ENCODE data around the gene S100A4. TPM values are rescaled to one million over a fixed set of nuclear protein-coding genes. Genes with fewer than 3 reads are reported as not detected.

Gene S100A4
- total RNA-seq, 1 experiment from 2014 or later: 384 TPM

GRCh38 chr1:153510984-153511410 is 34.6 kb downstream of the S100A4 start:
- peaks cover 34 to 91% of the 10 kb centered on the region in 2 experiments for H3K4me1 ChIP-seq (ENCODE audit: control insufficient read depth in 1 of 2, insufficient read depth in 2 of 2, low read length in 2 of 2)
- POLR2A ChIA-PET: interaction anchor here (0.9 to 1.5 kb wide), 5 partner anchors 55 to 117 kb away, joined by 3 to 8 read pairs (median 3); partner anchors contain the start of genes S100A1 and S100A14
- no peaks in the 10 kb centered on the region for H3K79me2 ChIP-seq (ENCODE audit: insufficient read depth, low read length)
- no peak overlapping the region for H3K4me2 ChIP-seq (ENCODE audit: low read length)
- RAD21 ChIA-PET (ENCODE audit: low non-redundant PET in 1 of 2, low total read pairs in 2 of 2, uncharacterized antibody in 2 of 2, unreplicated experiment in 2 of 2): interaction anchor here (0.6 to 1.7 kb wide), 4 partner anchors 55 to 116 kb away, joined by 3 to 9 read pairs (median 4); partner anchors contain the start of gene S100A13 (in 1 of the 2)
- peak overlapping the region; percentile 45 for H3K9ac ChIP-seq (ENCODE audit: low read length)
- no peaks in the 10 kb centered on the region for H4K20me1 ChIP-seq (ENCODE audit: insufficient read depth)
- TF ChIP-seq EZH2 (IDR thresholded peaks at IDR 0.05) (no peak), ZNF274 (IDR thresholded peaks at IDR 0.05; ENCODE audit: low read depth, low read length) (no peak), SP1 (IDR thresholded peaks at IDR 0.05; ENCODE audit: low read depth) (no peak), SIN3A (IDR thresholded peaks at IDR 0.05; ENCODE audit: low read depth) (no peak), CBX3 (IDR thresholded peaks at IDR 0.05; ENCODE audit: low read depth) (no peak; the same call in none of the 2 replicates), REST (IDR thresholded peaks at IDR 0.05; ENCODE audit: low read depth) (no peak), EGR1 (IDR thresholded peaks at IDR 0.05; ENCODE audit: low read depth) (no peak), POLR2A (IDR thresholded peaks at IDR 0.05; ENCODE audit: borderline replicate concordance, extremely low read depth, insufficient read depth, insufficient read length) (no peak), CTCF (IDR thresholded peaks at IDR 0.05 in 2 of 3, conservative IDR thresholded peaks at IDR 0.05 in 1 of 3; ENCODE audit: borderline replicate concordance in 1 of 3, insufficient read depth in 1 of 3, low read depth in 2 of 3, low read length in 2 of 3) (peak; percentile 90 to 95 (median 92)), YY1 (IDR thresholded peaks at IDR 0.05; ENCODE audit: extremely low read depth, insufficient replicate concordance, low read depth, low read length) (peak; percentile 24), RAD21 (IDR thresholded peaks at IDR 0.05; ENCODE audit: low read depth) (peak; percentile 100), FOSL1 (IDR thresholded peaks at IDR 0.05; ENCODE audit: low read depth) (no peak), POLR2AphosphoS5 (IDR thresholded peaks at IDR 0.05; ENCODE audit: low read depth, low read length) (peak; percentile 41), EZH2phosphoT487 (IDR thresholded peaks at IDR 0.05; ENCODE audit: borderline replicate concordance) (no peak), MAX (IDR thresholded peaks at IDR 0.05) (peak; percentile 99), SRF (IDR thresholded peaks at IDR 0.05; ENCODE audit: low read depth) (no peak), CEBPB (IDR thresholded peaks at IDR 0.05; ENCODE audit: low read depth) (no peak)
- TF ChIP-seq, protein P1, sequence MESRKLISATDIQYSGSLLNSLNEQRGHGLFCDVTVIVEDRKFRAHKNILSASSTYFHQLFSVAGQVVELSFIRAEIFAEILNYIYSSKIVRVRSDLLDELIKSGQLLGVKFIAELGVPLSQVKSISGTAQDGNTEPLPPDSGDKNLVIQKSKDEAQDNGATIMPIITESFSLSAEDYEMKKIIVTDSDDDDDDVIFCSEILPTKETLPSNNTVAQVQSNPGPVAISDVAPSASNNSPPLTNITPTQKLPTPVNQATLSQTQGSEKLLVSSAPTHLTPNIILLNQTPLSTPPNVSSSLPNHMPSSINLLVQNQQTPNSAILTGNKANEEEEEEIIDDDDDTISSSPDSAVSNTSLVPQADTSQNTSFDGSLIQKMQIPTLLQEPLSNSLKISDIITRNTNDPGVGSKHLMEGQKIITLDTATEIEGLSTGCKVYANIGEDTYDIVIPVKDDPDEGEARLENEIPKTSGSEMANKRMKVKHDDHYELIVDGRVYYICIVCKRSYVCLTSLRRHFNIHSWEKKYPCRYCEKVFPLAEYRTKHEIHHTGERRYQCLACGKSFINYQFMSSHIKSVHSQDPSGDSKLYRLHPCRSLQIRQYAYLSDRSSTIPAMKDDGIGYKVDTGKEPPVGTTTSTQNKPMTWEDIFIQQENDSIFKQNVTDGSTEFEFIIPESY (IDR thresholded peaks at IDR 0.05; ENCODE audit: extremely low read depth, insufficient replicate concordance, low read length): no peak
- H3K27me3 ChIP-seq (ENCODE audit: insufficient read depth, low read length): no peaks in the 10 kb centered on the region
- H3K9me2 ChIP-seq (ENCODE audit: insufficient read depth): no peaks in the 10 kb centered on the region
- H3K36me3 ChIP-seq (ENCODE audit: control insufficient read depth in 1 of 2, insufficient read depth in 2 of 2, low read length in 2 of 2): no peaks in the 10 kb centered on the region
- CTCF ChIA-PET: interaction anchor here (0.7 to 2.4 kb wide), 22 partner anchors 9 to 476 kb away, joined by 3 to 30 read pairs (median 6); partner anchors contain the start of genes CHTOP, INTS3, RAB13 and S100A13
- peak overlapping the region; percentile 39 for H3K27ac ChIP-seq (ENCODE audit: low read depth, low read length)
- DNase-seq (ENCODE audit: low read depth, low spot score) (peak; percentile 70), ATAC-seq (peak; percentile 78)
- no TSS peak for BruUV-seq (replicated peaks)
- no peaks in the 10 kb centered on the region for H3K9me3 ChIP-seq (ENCODE audit: control insufficient read depth in 1 of 2, insufficient read depth in 1 of 2, low read depth in 1 of 2, low read length in 2 of 2)
- H2AFZ ChIP-seq (ENCODE audit: low read depth, low read length, poor library complexity, severe bottlenecking): no peak overlapping the region
- intact Hi-C loops (cut with micrococcal nuclease): loop anchor here (1.0 to 2.0 kb wide), 2 partner anchors 57 to 106 kb away; partner anchors contain the start of gene S100A14
- H3K4me3 ChIP-seq (replicated peaks in 1 of 2; ENCODE audit: low read depth in 1 of 2, low read length in 2 of 2): no peak overlapping the region
